HepG2 (cell line): ENCODE measurements around the gene KCNH1. TPM values are rescaled to one million over a fixed set of nuclear protein-coding genes. Genes with fewer than 3 reads are reported as not detected.

ENCODE experiments used
- ATAC-seq: fragments of 200-7000 bp; cut with Tn5 transposase; 3 replicates; pipeline ENCODE4 v1.9.1; 2020; ENCODE audit warnings: mild to moderate bottlenecking, moderate library complexity
- BruUV-seq: library from RNA; stranded (reverse); fragments of 400-500 nt; replicated peaks from 2 replicates; lab custom pipeline; 2021; lab: Mats Ljungman, UMichigan
- CTCF ChIA-PET: fragments of 300-600 bp; formaldehyde crosslinking; extraction: SDS; loops from one replicate; lab custom pipeline; 2021; ENCODE audit warnings: low total read pairs, inconsistent platforms, low intra/inter-chr PET ratio; lab: Yijun Ruan, JAX
- POLR2A ChIA-PET: fragments of 350-600 bp; sonication (Branson Sonifier 250); formaldehyde crosslinking; loops from one replicate; lab custom pipeline; 2020; ENCODE audit warnings: antibody characterized with exemption, inconsistent platforms; lab: Yijun Ruan, JAX
- DNase-seq: peaks from one replicate; pipeline ENCODE4 v3.0.0-alpha.2; 2015; ENCODE audit warnings: low spot score
- FAIRE-seq: peaks from 3 replicates; lab custom pipeline; 2011; peaks lifted over from hg19 to GRCh38; lab: Jason Lieb, UNC
- H2AFZ ChIP-seq: one replicate; pipeline ENCODE4 v1.6.1; 2011; ENCODE audit warnings: low read length, inconsistent platforms
- H3K27ac ChIP-seq: fragments of 300-600 bp; 3 replicates; pipeline ENCODE4 v1.8.0; 2011; ENCODE audit warnings: mixed run types, mild to moderate bottlenecking, mixed read lengths, low read length, inconsistent platforms; ENCODE audit not compliant: insufficient read depth; ENCODE audit errors: extremely low read length
- H3K27me3 ChIP-seq, 2 experiments: fragments of 200-600 bp in 1 of 2; 2 replicates in 1 of 2; 3 replicates in 1 of 2; pipeline versions ENCODE4 v1.6.0 to v1.8.0; 2011; ENCODE audit warnings: low read length in 2 of 2, mild to moderate bottlenecking in 2 of 2, moderate library complexity in 2 of 2, inconsistent platforms in 1 of 2; ENCODE audit not compliant: insufficient read depth in 2 of 2, control insufficient read depth in 1 of 2
- H3K36me3 ChIP-seq, 2 experiments: fragments of 200-600 bp in 1 of 2; replicated peaks in 1 of 2; 2 replicates in 1 of 2; 3 replicates in 1 of 2; pipeline versions ENCODE4 v1.5.1 to v1.8.0; 2011; ENCODE audit warnings: low read length in 2 of 2, inconsistent platforms in 1 of 2; ENCODE audit not compliant: insufficient read depth in 2 of 2, control insufficient read depth in 1 of 2
- H3K4me1 ChIP-seq: 2 replicates; pipeline ENCODE4 v1.5.1; 2012; ENCODE audit warnings: low read length, inconsistent platforms; ENCODE audit not compliant: insufficient read depth
- H3K4me2 ChIP-seq: 2 replicates; pipeline ENCODE4 v1.6.0; 2011; ENCODE audit warnings: low read depth, low read length, inconsistent platforms
- H3K4me3 ChIP-seq, 3 experiments: fragments of 200-600 bp in 1 of 3; sonication (generic), shearing (Covaris generic) in 1 of 3; replicated peaks in 1 of 3; 2 replicates each; pipeline ENCODE4 v1.5.1; 2011 to 2016; ENCODE audit warnings: low read length in 3 of 3, inconsistent platforms in 2 of 3, low read depth in 2 of 3, mild to moderate bottlenecking in 2 of 3, control low read depth in 1 of 3, mixed read lengths in 1 of 3; ENCODE audit not compliant: insufficient read depth in 1 of 3
- H3K79me2 ChIP-seq: one replicate; pipeline ENCODE4 v1.6.1; 2011; ENCODE audit warnings: low read length, inconsistent platforms; ENCODE audit not compliant: insufficient read depth
- H3K9ac ChIP-seq: 2 replicates; pipeline ENCODE4 v1.6.0; 2011; ENCODE audit warnings: mild to moderate bottlenecking, low read depth, low read length, inconsistent platforms; ENCODE audit not compliant: insufficient read depth
- H3K9me3 ChIP-seq: 2 replicates; pipeline ENCODE4 v1.5.1; 2012; ENCODE audit warnings: mild to moderate bottlenecking, low read length
- H4K20me1 ChIP-seq: 2 replicates; pipeline ENCODE4 v1.6.0; 2011; ENCODE audit warnings: inconsistent platforms, mild to moderate bottlenecking, low read length, moderate library complexity; ENCODE audit not compliant: insufficient read depth
- IKZF4 ChIP-seq: sonication (generic); formaldehyde crosslinking; IDR thresholded peaks from 2 replicates; pipeline ENCODE4 v1.5.1; 2020; ENCODE audit warnings: borderline replicate concordance, mild to moderate bottlenecking, low read depth, missing genetic modification reagents; ENCODE audit errors: not compliant biosample characterization
- MAFF ChIP-seq: IDR thresholded peaks from 2 replicates; pipeline ENCODE4 v1.6.1; 2011; ENCODE audit warnings: low read depth, low read length, improper control_type of control experiment
- MAFK ChIP-seq, 2 experiments: IDR thresholded peaks in 1 of 2; conservative IDR thresholded peaks in 1 of 2; 2 replicates each; pipeline ENCODE4 v1.6.1; 2011; ENCODE audit warnings: improper control_type of control experiment in 2 of 2, low read length in 2 of 2
- MXI1 ChIP-seq: IDR thresholded peaks from 3 replicates; pipeline ENCODE4 v1.6.1; 2012; ENCODE audit warnings: low read depth, low read length, inconsistent platforms, borderline replicate concordance
- POGZ ChIP-seq: sonication (generic); formaldehyde crosslinking; IDR thresholded peaks from 2 replicates; pipeline ENCODE4 v1.4.0; 2020; ENCODE audit warnings: mild to moderate bottlenecking, missing genetic modification reagents
- PRDM4 ChIP-seq: sonication (generic); formaldehyde crosslinking; IDR thresholded peaks from 2 replicates; pipeline ENCODE4 v1.9.0; 2021; ENCODE audit warnings: missing genetic modification reagents, borderline replicate concordance
- RNF219 ChIP-seq: sonication (generic); formaldehyde crosslinking; IDR thresholded peaks from 2 replicates; pipeline ENCODE4 v1.5.0; 2020; ENCODE audit warnings: mild to moderate bottlenecking, missing genetic modification reagents
- SNAPC4 ChIP-seq: sonication (generic); formaldehyde crosslinking; IDR thresholded peaks from 2 replicates; pipeline ENCODE4 v1.4.0; 2020; ENCODE audit warnings: mild to moderate bottlenecking, missing genetic modification reagents
- ZXDC ChIP-seq: sonication (generic); formaldehyde crosslinking; IDR thresholded peaks from 2 replicates; pipeline ENCODE4 v1.5.0; 2020; ENCODE audit warnings: mild to moderate bottlenecking, missing genetic modification reagents
- WGBS: methylation state at CpG from one replicate; pipeline ENCODE4 v1.1.6; 2017; ENCODE audit warnings: low lambda C conversion rate; 5-methylcytosine and 5-hydroxymethylcytosine counted together
- in situ Hi-C: cut with HindIII; loops from 2 replicates; pipeline ENCODE4 v1.10.0; 2017; ENCODE audit warnings: low pct_unique_long_range_greater_than_20kb; ENCODE audit not compliant: extremely low pct_ligation_motif_present
- intact Hi-C: fragments of 100-400 bp; cut with micrococcal nuclease; formaldehyde crosslinking; loops from one replicate; pipeline ENCODE4 v1.10.0; 2022; ENCODE audit not compliant: unreplicated experiment
- polyA plus RNA-seq, 8 experiments: library from polyadenylated mRNA; depleted of rRNA in 3 of 8; stranded (reverse) in 7 of 8; unstranded in 1 of 8; fragments of >200 nt; fragmentation: Illumina TruSeq in 4 of 8; extraction: Trizol in 4 of 8; gene quantifications; 2 replicates each; pipeline versions ENCODE4 v1.2.1 to v1.2.3, GENCODE V29; 2011 to 2016; ENCODE audit warnings: low read depth in 4 of 8, missing spikeins in 1 of 8, mixed read lengths in 1 of 8; ENCODE audit not compliant: insufficient read depth in 1 of 8
- total RNA-seq, 5 experiments: library from RNA; depleted of rRNA; stranded (reverse); fragments of >200 nt; fragmentation: Illumina TruSeq; extraction: Trizol; gene quantifications; 2 replicates each; pipeline ENCODE4 v1.2.3, GENCODE V29; 2016; ENCODE audit warnings: low read depth in 1 of 5

The KCNH1 gene
- total and polyA plus RNA-seq, 2 of the 13 experiments (the other 11 are each of a cell fraction or from before 2014, with no cell fraction given), result not detected

- no peaks in the 10 kb centered on the region for H3K9me3 ChIP-seq
- no peak overlapping the region for H3K27ac ChIP-seq
- no peak for DNase-seq
- CTCF ChIA-PET, result no interaction called here
- intact Hi-C loops (no loop called here), in situ Hi-C loops (no loop called here)
- TF ChIP-seq RNF219 (CRISPR knock-in tag), result no peak
- no peak for TF ChIP-seq MXI1
- TF ChIP-seq MAFF, result peak; percentile 72
- TF ChIP-seq ZXDC (CRISPR knock-in tag), result no peak
- no peak for TF ChIP-seq POGZ (CRISPR knock-in tag)
- no peak for TF ChIP-seq SNAPC4 (CRISPR knock-in tag)
- no peak for TF ChIP-seq IKZF4 (CRISPR knock-in tag)
- no peak for TF ChIP-seq PRDM4 (CRISPR knock-in tag)
- TF ChIP-seq MAFK (conservative IDR thresholded peaks at IDR 0.05 in 1 of 2, IDR thresholded peaks at IDR 0.05 in 1 of 2; ENCODE audit: low read length in 2 of 2), result peak; percentile 68 to 83; a peak in 3 of 4 replicates
- no peaks in the 10 kb centered on the region for H3K27me3 ChIP-seq
- H3K79me2 ChIP-seq, result no peaks in the 10 kb centered on the region
- H3K4me3 ChIP-seq, result no peak overlapping the region
- H3K4me2 ChIP-seq, result no peak overlapping the region
- no peak overlapping the region for H3K9ac ChIP-seq
- no peaks in the 10 kb centered on the region for H4K20me1 ChIP-seq
- H3K4me1 ChIP-seq, result no peaks in the 10 kb centered on the region
- POLR2A ChIA-PET, result no interaction called here
- no TSS peak for BruUV-seq
- H2AFZ ChIP-seq, result no peak overlapping the region
- no peak for FAIRE-seq
- no peak for ATAC-seq
- H3K36me3 ChIP-seq, result no peaks in the 10 kb centered on the region
- 30% methylated on average over 2 of the region's 2 CpGs for WGBS
These were observed 498.8 kb downstream of the KCNH1 start for GRCh38 chr1:210635108-210635507.
